ENCODE data around the gene NBPF3. TPM values are rescaled to one million over a fixed set of nuclear protein-coding genes. Genes with fewer than 3 reads are reported as not detected.

Gene NBPF3
- total RNA-seq, 1 experiment from 2014 or later = 16.1 TPM

DNA sequence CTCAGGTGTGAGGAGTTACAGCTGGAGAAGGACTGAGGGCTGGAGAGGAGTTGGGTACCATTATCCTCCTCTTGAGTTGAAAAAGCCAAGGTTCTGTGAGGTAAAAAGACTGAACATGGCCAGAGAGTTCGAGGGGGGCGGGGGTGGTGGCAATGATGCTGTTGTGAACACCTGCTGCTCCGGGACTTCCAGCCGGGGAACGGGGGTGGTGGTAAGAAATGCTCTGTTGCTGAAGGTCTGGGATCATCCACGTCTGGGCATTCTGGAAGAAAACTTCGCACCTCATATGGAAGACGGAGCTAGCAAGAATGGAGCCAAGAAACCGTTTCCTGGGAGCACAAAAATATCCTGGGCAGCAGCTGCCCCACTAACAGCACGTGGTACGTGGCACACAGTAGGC, 49.2 kb downstream of the NBPF3 start:
- DNase-seq (ENCODE audit: low spot score) = no peak
- in situ Hi-C loops (cut with HindIII; ENCODE audit: low sequenced_read_pairs) = no loop called here

DNA sequence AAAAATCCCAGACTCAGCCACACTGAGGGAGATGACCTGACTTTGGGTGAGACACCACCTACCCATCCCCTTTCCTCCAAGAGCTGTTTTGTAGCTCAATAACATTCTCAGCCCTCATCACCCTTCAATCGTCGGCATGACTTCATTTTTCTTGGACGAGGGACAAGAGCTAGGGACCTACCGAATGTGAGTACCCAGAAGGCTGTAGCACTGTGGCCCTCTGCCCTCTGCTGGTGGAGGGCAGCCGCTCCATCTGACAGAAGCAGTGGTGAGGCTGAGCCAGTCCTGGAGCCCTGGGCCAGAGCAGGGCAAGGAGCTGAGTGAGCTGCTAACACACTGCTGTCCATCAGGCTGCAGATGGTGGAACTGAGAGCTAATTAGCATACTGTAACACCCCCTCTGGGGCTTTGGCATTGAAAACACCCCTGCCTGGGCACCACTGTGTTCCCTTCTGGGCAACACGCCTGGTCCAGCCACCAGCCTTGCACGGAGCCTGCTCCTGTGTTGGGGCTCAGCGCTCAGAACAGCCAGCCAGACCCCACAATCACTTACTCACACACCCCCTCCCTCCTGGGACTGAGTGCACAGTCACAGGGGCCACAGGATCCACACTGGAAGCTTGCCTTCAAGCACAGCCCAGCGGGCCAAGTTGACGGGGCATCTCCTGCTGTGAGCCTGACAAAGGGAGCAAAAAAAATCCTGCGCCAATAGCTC, 51.0 kb downstream of the NBPF3 start:
- peak; percentile 54 for DNase-seq (ENCODE audit: low spot score)
- in situ Hi-C loops (cut with HindIII; ENCODE audit: low sequenced_read_pairs) = no loop called here

DNA sequence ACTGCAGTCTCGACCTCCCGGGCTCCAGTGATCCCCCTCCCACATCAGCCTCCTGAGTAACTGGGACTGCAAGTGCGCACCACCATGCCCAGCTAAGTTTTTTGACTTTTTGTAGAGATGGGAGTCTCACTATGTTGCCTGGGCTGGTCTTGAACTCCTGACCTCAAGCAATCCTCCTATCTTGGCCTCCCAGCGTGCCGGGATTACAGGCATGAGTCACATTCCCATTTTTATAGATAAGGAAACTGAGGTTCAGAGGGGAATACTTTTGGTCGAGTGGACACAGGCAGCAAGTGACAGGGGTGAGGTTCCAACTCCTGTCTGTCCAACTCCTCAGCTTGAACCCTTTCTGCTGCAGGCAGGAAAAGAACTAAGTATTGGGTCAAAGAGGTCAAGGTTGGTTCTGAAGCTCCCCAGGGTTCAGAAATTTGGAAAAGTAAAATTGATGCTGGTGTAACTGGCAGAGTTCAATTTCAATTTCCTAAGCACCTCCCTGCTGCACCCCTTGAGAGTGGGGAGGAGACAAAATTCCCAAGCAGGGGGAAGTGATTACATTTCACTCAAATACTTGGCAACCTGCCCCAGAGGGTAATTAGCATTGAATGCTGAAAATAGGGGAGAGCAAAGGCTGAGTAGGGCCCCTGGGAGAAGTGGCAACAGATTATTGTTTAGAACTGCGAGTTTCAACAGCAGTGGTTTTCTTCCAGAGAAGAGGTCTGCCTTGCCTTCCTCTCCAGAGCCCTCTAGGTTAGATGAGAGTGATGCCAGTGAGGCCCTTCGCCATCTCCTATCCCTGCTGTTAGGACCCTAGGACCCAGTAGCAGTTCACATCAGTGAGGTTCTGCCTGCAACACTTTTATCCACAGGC, 51.8 kb downstream of the NBPF3 start:
- in situ Hi-C loops (cut with HindIII; ENCODE audit: low sequenced_read_pairs) = no loop called here

DNA sequence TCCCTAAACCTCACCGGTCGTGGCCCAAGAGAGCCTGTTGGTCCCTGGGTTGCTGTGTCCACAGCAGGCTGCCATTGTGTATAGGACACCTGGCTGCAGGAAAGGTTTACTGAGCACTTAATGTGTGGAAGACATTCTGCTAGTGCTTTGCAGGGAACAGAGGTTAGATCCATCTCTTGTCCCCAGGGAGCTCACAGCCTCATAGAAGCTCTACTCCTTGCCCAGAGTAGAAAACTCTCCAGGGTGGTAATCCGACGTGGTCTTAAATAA, 52.4 kb downstream of the NBPF3 start:
- no peak for DNase-seq (ENCODE audit: low spot score)
- in situ Hi-C loops (cut with HindIII; ENCODE audit: low sequenced_read_pairs) = no loop called here

More for the DNA sequence above, 51.8 kb downstream of the NBPF3 start:
- DNase-seq (ENCODE audit: low spot score) = no peak

DNA sequence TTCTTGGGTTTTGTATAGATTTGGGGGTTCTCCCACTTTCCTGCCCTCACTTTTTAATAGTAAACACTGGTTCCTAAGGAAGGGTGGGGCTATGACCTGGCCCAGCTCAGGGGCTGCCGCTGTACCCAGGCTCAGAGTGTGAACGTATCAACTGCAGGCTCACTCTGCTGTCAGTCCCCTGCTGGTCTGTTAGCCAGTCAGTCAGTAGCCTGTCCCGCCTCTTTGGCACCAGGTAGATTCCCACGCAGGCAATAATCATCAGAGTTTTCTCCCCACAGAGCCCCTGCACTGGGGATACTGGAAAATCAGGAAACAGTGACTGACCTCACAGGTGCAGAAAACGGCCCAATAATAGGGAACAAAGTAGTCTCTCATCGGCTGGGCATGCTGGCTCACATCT, 54.3 kb downstream of the NBPF3 start:
- DNase-seq (ENCODE audit: low spot score) = no peak
- in situ Hi-C loops (cut with HindIII; ENCODE audit: low sequenced_read_pairs) = no loop called here

DNA sequence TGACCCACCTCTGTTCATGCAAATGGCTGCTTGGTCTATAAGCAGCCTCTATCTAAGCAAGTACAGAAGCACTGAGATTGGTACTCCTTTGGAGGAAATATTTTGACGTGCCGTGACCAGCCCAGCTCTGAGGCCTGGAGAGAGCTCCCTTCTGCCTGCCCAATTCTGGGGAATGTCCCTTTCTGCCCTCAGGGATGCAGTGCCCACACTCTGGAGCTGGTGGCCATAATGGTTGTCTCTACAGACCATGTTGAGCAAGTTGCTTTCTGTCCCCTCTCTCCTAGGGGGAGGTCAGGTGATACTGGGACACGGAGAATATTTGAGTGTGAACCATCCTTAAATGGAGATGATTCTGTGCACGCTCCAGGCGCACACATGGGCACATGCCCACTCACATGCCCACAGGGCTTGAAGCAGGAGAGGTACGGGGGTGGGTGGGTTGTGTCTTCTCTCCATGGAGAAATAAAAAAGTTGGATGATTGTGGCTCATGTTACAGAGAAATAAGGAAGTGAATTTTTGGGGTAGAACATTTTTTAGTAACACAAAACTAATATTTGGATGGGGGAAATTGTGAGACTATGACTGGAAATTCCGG, 55.4 kb downstream of the NBPF3 start:
- no peak for DNase-seq (ENCODE audit: low spot score)

DNA sequence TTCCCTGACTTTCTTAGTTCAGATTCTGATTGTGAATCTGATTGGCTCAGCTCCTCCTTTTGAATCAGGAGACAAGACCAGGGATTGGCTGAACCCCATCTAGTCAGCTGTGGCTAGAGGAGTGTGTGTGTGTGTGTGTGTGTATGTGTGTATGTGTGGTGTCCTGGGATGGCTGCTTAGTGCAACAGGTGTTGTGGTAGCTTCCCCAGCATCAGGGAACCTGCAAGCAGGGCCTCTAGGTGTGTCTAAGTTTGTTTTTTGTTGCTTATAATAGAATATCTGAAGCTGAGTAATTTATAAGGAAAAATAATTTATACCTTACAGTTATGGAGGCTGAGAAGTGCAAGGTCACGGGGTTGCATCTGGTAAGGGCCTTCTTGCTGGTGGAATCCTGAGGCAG, 56.1 kb downstream of the NBPF3 start:
- in situ Hi-C loops (cut with HindIII; ENCODE audit: low sequenced_read_pairs) = no loop called here
- no peak for DNase-seq (ENCODE audit: low spot score)

More for the DNA sequence above, 55.4 kb downstream of the NBPF3 start:
- in situ Hi-C loops (cut with HindIII; ENCODE audit: low sequenced_read_pairs) = no loop called here

DNA sequence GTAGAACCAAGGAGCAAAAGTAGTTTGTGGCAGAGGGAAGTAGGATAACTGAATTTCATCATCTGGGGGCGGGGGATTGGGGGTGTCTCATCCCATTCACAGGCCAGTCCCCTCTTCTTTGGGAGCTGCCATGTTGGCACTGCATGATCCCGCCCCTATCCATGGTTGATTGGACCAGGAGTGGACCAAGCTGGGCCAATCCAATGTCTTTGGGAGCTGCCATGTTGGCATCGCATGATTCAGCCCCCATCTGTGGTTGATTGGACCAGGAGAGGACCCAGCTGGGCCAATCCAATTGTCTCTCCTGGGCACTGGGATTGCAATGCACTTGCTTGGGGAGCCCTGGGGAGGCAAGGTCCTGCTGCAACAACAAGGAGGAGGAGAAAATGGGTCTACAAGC, 56.9 kb downstream of the NBPF3 start:
- no peak for DNase-seq (ENCODE audit: low spot score)
- in situ Hi-C loops (cut with HindIII; ENCODE audit: low sequenced_read_pairs) = no loop called here

DNA sequence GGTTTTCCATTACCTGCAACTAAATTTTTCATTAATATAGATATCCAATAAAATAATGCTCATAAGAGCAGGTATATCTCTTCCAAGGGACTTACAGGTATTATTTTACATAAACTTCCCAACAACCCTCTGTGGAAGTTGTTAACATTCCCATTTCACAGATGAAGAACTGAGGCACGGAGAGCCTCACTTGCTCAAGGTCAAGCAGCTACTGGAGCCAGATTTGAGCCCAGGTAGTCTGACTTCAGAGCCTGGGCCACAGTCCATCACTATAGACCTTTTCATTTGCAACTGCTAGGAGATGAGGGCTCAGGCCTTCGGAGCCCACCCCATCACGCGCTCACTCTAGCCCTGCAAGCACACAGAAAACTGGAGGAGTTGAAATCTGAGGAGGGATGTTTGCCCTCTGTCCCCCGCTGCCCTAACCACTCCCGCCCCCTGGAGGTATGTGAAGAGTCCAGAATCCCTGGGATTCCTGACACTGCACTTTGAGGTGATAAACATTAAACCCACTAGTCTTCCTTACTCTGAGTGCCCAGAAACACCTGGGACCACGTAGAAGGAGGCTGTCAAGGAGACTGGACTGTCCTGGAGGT, 57.6 kb downstream of the NBPF3 start:
- no peak for DNase-seq (ENCODE audit: low spot score)
- in situ Hi-C loops (cut with HindIII; ENCODE audit: low sequenced_read_pairs) = no loop called here

DNA sequence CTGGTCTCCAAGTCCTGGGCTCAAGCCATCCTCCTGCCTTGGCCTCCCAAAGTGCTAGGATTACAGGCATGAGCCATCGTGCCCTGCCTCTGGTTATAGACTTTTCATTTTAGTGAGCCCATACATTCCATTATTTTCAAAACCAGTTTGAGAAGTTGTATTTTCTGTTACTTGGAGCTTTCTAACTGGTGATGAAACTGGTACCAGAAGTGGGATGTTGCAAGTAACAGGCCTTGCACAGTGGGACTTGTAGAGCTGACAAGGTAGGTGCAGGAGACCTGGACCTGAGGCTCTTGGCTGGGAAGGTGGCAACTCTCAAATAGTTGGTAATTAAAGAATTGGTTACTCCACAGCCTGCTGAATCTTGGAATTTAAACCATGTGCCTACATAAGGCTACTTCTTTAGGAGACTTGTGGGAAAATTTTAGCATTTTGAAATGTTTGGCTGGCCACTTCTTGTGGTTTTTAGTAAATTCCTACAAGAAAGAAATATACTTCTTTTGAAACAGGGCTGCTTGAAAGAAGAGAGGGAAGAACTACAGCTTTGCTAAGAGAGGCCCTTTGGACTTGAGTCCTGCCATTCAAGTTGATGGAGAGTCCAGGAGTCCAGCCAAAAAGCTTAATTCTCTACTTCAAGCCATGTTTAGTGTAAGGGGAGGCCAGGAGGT, 59.5 kb downstream of the NBPF3 start:
- no peak for DNase-seq (ENCODE audit: low spot score)
- in situ Hi-C loops (cut with HindIII; ENCODE audit: low sequenced_read_pairs) = no loop called here

DNA sequence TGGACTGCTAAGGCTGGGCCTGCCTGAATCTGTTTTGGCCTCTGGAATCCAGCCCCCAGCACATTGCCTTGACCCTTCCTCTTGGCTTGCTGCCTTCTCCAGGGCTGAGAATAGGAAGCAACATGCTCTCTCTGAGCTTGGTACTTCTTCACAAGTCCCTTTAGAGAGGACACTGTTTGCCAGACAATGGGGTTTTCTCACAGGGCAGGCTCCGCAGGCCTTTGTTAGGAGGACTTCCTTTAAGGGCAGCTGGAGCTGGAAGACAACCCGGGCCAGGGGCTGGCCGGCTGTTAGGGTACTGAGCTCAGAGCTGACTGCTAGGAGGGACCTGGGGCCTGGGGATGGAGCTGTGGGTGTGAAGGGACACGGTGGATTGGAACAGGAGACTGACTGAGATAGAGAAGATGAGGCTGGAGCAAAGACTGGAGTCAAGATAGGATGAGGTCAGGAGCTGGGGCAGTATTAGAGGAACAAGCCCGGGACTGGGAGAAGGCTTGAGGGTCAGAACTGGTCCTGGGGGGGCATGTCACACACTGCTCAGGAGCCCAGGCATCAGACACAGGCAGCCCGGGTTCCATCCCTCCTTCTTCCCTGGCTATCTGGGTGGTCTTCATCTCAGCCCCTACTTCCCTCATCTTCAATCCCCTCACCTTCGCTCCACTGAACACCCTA, 63.9 kb downstream of the NBPF3 start:
- no peak for DNase-seq (ENCODE audit: low spot score)
- in situ Hi-C loops (cut with HindIII; ENCODE audit: low sequenced_read_pairs) = no loop called here

DNA sequence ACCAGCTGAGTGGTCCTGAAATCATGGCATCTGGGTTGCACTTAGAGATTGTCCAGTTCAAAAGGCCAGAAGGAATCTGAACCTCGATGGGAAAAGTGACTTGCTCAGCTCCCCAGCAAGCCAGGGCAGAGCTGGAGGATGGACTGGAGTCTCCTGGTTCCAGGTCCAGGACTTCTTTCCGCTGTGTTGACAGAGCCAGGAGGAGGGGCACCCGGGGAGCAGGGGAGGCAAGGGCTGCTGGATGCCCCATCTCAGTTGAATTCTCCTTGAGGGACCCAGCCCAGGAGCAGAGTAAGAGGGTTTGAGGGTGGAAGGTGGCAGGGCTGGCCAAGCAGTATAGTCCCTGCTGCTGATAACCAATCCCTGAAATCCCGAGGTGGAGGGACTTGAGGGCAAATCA, 66.9 kb downstream of the NBPF3 start:
- DNase-seq (ENCODE audit: low spot score) = no peak
- in situ Hi-C loops (cut with HindIII; ENCODE audit: low sequenced_read_pairs) = no loop called here

DNA sequence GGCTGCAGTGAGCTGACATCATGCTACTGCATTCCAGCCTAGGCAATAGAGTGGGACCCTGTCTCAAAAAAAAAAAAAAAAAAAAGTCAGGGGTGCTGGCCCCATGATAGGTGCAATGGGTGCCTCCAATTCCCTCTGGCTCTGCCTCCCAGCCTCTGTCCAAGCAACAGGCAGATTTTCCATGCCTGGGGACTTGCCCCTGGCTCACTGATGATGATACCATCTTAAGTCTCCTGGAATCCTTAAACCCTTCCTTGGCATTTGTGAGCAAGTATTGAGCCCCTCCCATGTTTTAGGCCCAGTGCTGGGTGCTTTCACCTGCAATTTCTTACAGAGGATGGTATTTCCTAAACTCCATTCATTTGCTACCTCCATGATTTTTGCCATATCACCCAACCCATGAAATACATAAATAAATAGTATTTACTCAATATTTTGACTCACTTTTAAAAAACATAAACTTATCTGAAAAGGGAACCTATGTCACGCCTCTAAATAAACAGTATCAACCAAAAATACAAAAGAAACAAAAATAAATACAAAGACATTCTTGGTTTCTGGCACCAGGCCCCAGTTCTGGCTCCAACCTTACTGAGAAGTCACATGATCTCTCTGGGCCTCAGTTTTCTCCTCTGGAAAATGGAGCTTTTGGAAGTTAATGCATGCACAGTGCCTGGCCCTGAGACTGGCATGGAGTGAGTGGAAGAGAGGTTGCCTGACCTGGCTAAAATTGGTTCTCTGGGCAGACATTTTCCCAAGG, 67.8 kb downstream of the NBPF3 start:
- in situ Hi-C loops (cut with HindIII; ENCODE audit: low sequenced_read_pairs) = no loop called here
- DNase-seq (ENCODE audit: low spot score) = no peak

DNA sequence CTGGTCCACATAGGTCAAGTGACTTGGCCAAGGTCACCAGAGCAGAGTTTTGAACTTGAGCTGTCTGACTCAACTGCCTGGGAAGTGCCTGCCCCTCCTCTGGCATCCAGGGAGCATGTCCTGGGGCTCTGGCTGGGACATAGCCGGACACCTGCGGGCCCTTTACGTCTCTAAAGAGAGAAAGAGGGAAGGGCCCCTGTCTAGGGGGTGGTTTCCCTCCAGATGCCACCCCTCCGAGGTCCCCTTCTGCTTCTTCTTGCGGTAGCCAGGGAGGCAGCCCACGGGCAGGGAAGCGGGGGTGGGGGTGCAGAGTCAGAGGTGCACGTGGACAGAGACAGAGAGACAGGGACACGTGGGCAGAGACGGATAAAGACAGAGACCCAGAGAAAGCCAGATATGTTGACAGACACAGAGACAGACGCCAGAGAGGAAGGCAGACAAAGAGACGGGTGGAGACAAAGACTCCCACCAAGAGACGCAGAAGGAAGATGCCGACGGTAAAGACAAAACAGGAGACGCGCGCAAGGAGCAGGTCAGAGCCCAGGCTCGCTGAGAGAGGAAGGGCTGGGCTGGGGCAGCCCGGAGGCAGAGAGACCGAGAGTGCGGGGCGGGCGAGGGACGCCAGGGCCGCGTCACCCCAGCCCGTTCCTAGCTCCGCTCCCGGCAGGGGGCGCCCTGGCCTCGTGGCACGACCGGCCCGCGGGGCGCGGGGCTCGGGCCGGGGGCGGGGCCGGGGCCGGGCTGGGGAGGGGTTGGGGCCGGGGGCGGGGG, 68.8 kb downstream of the NBPF3 start:
- in situ Hi-C loops (cut with HindIII; ENCODE audit: low sequenced_read_pairs) = no loop called here
- DNase-seq (ENCODE audit: low spot score) = peak; percentile 26

DNA sequence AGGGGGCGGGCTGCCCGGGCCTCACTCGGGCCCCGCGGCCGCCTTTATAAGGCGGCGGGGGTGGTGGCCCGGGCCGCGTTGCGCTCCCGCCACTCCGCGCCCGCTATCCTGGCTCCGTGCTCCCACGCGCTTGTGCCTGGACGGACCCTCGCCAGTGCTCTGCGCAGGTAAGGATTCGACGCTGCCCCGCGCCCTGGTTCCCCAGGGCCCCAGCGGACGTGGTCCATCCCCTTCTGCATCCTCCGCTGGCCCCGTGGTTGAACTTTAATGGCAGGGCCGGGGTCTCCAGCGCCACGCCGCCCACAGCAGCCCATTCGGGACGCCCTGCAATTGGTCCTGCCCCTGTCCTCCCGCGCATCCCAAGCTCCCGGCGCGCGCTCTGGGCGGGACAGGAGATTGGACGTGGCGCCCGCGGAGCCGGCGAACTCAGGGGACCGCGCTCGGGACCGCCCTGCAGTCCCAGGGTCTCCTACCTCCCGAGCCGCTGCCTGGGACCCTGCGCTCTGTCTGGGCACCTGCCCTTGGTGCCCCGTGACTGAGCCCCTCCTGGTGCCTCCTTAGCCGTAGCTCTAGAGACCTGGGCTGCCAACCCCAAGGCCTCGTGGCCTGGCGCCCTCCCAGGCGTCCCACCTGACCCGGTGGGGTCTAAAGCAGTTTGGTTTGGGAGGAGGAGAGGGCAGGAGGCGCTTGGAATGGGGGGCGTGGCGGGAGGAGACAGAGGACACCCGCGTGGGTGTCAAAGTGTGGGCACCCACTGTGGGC, 69.6 kb downstream of the NBPF3 start, which contains the start of gene ALPL:
Gene ALPL, plus strand, starts transcription at position 73 of the 762 bp plus-strand sequence. CDS start 44,659 bp downstream, outside the sequence.
- in situ Hi-C loops (cut with HindIII; ENCODE audit: low sequenced_read_pairs) = no loop called here
- DNase-seq (ENCODE audit: low spot score) = no peak

DNA sequence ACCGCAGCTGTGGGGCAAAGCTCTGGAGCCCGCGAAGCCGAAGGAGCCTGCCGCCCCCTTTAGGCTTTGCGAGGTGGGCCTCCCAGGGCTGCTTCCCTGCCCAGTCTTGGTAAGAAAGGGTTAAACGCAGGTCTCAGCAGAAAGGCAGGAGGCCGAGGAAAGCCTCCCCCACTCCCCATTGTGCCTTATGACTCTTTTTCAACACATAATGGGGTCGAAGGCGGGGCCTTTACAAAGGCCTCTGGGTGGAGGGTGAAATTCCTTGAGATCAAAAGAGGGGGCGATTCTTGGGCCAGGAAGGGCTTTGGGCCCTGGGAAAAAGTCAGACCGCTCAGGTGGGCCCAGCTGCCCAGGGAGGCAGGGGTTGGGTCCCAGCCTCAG, 70.2 kb downstream of the NBPF3 start:
- DNase-seq (ENCODE audit: low spot score) = no peak
- in situ Hi-C loops (cut with HindIII; ENCODE audit: low sequenced_read_pairs) = no loop called here

Data from G401 (cell line).